ENCODE results near the gene HS1BP3.

HS1BP3 gene

GRCh38 chr2:20602803-20603202 is 48.1 kb downstream of the HS1BP3 start:
- in situ Hi-C loops (cut with HindIII; ENCODE audit: low pct_ligation_motif_present, low pct_unique_long_range_greater_than_20kb, low sequenced_read_pairs) = no loop called here
- DNase-seq = no peak

- in situ Hi-C loops (cut with HindIII; ENCODE audit: low pct_ligation_motif_present, low pct_unique_long_range_greater_than_20kb, low sequenced_read_pairs) = no loop called here
- no peak for DNase-seq
These were observed 50.1 kb downstream of the HS1BP3 start for GRCh38 chr2:20600756-20601325.

GRCh38 chr2:20599861-20600461 is 50.9 kb downstream of the HS1BP3 start:
- in situ Hi-C loops (cut with HindIII; ENCODE audit: low pct_ligation_motif_present, low pct_unique_long_range_greater_than_20kb, low sequenced_read_pairs) = no loop called here
- DNase-seq = no peak

- in situ Hi-C loops (cut with HindIII; ENCODE audit: low pct_ligation_motif_present, low pct_unique_long_range_greater_than_20kb, low sequenced_read_pairs) = no loop called here
- DNase-seq = no peak
These were observed 51.8 kb downstream of the HS1BP3 start for GRCh38 chr2:20599001-20599600.

GRCh38 chr2:20597860-20598183 is 53.1 kb downstream of the HS1BP3 start:
- in situ Hi-C loops (cut with HindIII; ENCODE audit: low pct_ligation_motif_present, low pct_unique_long_range_greater_than_20kb, low sequenced_read_pairs) = no loop called here
- DNase-seq = no peak

- in situ Hi-C loops (cut with HindIII; ENCODE audit: low pct_ligation_motif_present, low pct_unique_long_range_greater_than_20kb, low sequenced_read_pairs) = no loop called here
- no peak for DNase-seq
These were observed 53.7 kb downstream of the HS1BP3 start for GRCh38 chr2:20596973-20597859.

- in situ Hi-C loops (cut with HindIII; ENCODE audit: low pct_ligation_motif_present, low pct_unique_long_range_greater_than_20kb, low sequenced_read_pairs) = no loop called here
- DNase-seq = no peak
These were observed 54.5 kb downstream of the HS1BP3 start for GRCh38 chr2:20596193-20596972.

- in situ Hi-C loops (cut with HindIII; ENCODE audit: low pct_ligation_motif_present, low pct_unique_long_range_greater_than_20kb, low sequenced_read_pairs) = no loop called here
- peak; percentile 66 for DNase-seq
These were observed 55.3 kb downstream of the HS1BP3 start for GRCh38 chr2:20595439-20596192.

GRCh38 chr2:20594957-20595356 is 55.9 kb downstream of the HS1BP3 start:
- no peak for DNase-seq
- in situ Hi-C loops (cut with HindIII; ENCODE audit: low pct_ligation_motif_present, low pct_unique_long_range_greater_than_20kb, low sequenced_read_pairs) = no loop called here

- no peak for DNase-seq
- in situ Hi-C loops (cut with HindIII; ENCODE audit: low pct_ligation_motif_present, low pct_unique_long_range_greater_than_20kb, low sequenced_read_pairs) = no loop called here
These were observed 56.7 kb downstream of the HS1BP3 start for GRCh38 chr2:20594048-20594750.

GRCh38 chr2:20593072-20594034 is 57.5 kb downstream of the HS1BP3 start:
- in situ Hi-C loops (cut with HindIII; ENCODE audit: low pct_ligation_motif_present, low pct_unique_long_range_greater_than_20kb, low sequenced_read_pairs) = no loop called here
- peak; percentile 94 for DNase-seq

GRCh38 chr2:20592106-20593071 is 58.5 kb downstream of the HS1BP3 start:
- no peak for DNase-seq
- in situ Hi-C loops (cut with HindIII; ENCODE audit: low pct_ligation_motif_present, low pct_unique_long_range_greater_than_20kb, low sequenced_read_pairs) = no loop called here

GRCh38 chr2:20590704-20591515 is 60.0 kb downstream of the HS1BP3 start:
- DNase-seq = no peak
- in situ Hi-C loops (cut with HindIII; ENCODE audit: low pct_ligation_motif_present, low pct_unique_long_range_greater_than_20kb, low sequenced_read_pairs) = no loop called here

GRCh38 chr2:20589975-20590703 is 60.8 kb downstream of the HS1BP3 start:
- in situ Hi-C loops (cut with HindIII; ENCODE audit: low pct_ligation_motif_present, low pct_unique_long_range_greater_than_20kb, low sequenced_read_pairs) = no loop called here
- no peak for DNase-seq

Data from ACHN (cell line).